Measurements from ENCODE around the gene CARS1.
"Not testable (repeated sequence)": the region's sequence is repeated elsewhere in the genome, so short reads cannot be mapped to it uniquely, and the experiment has no call there.

Gene CARS1

DNA sequence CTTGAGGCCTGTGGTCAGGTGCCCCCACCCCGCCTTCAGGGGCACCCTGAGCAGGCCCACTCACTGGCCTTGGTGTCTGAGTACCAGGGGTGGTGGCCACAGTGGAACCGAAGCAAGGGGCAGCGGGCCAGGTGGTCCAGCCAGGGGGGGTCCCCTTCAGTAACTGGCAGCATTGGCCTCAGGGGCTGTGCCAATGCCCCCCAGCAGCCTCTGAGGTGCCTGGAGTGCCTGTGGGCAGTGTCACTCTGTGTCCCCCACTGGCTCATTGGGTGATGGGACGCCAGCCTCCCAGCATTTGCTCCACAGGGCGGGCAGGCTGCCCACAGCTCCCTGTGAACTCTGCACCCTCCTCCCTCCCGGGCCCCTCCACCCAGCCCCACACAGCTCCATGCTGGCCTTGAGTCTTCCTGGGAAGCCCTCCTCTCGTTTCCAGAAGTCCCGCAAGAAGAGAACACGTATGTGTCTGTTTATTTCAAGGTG lies 29.5 kb upstream of the CARS1 start:
- in situ Hi-C loops (cut with HindIII; ENCODE audit: low pct_unique_long_range_greater_than_20kb, low sequenced_read_pairs): no loop called here
- no peak for TF ChIP-seq JUND (IDR thresholded peaks at IDR 0.05; ENCODE audit: low read depth)
- no peak for DNase-seq (ENCODE audit: low read depth in 1 of 2, low spot score in 1 of 2)

GRCh38 chr11:3086114-3086513 lies 28.9 kb upstream of the CARS1 start:
- TF ChIP-seq JUND (IDR thresholded peaks at IDR 0.05; ENCODE audit: low read depth): no peak
- in situ Hi-C loops (cut with HindIII; ENCODE audit: low pct_unique_long_range_greater_than_20kb, low sequenced_read_pairs): no loop called here
- no peak for DNase-seq (ENCODE audit: low read depth in 1 of 2, low spot score in 1 of 2)

DNA sequence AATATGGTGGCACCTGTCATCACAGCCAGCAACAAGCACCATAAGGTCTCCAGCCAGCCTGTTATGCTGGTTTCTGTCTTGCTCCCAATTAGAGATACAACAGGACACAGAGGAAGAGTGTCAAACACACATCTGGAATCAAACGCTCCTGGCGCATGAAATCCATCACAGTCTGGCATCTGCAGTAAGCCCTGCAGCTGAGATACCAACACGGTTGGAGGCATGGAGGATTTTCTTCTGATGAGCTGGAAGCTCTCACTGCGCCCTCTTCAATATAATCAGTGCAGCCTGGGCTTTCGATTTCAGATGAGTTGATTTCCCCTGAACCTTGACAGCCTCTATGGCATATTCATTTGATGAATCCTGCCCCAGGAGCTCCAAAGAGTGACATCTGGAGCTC lies 27.8 kb upstream of the CARS1 start:
- in situ Hi-C loops (cut with HindIII; ENCODE audit: low pct_unique_long_range_greater_than_20kb, low sequenced_read_pairs): no loop called here
- no peak for DNase-seq (ENCODE audit: low read depth in 1 of 2, low spot score in 1 of 2)
- TF ChIP-seq JUND (IDR thresholded peaks at IDR 0.05; ENCODE audit: low read depth): no peak

DNA sequence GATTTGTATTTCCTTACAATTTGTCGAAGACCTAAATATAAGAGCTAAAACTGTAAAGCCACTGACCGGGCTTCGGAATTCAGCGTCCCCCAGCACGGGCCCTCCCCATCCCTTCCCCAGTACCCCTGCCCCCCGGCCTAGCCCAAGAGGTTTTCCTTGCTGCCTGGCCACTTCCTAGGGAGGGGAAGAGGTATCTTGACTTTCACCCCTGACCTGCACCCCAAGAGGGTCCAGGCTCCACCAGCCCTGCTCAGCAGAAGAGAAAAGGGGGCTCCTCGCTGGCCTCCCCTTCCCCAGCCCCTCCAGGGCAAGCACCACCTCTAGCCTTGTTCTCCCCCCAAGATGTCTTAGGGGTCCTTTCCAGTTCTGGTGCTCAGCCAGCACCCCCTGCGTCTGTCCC lies 26.1 kb upstream of the CARS1 start:
- TF ChIP-seq JUND (IDR thresholded peaks at IDR 0.05; ENCODE audit: low read depth): no peak
- DNase-seq (ENCODE audit: low read depth in 1 of 2, low spot score in 1 of 2): no peak
- in situ Hi-C loops (cut with HindIII; ENCODE audit: low pct_unique_long_range_greater_than_20kb, low sequenced_read_pairs): no loop called here

GRCh38 chr11:3081386-3081751 lies 24.1 kb upstream of the CARS1 start:
- in situ Hi-C loops (cut with HindIII; ENCODE audit: low pct_unique_long_range_greater_than_20kb, low sequenced_read_pairs): no loop called here
- TF ChIP-seq JUND (IDR thresholded peaks at IDR 0.05; ENCODE audit: low read depth): no peak
- no peak for DNase-seq (ENCODE audit: low read depth in 1 of 2, low spot score in 1 of 2)

GRCh38 chr11:3080733-3081385 lies 23.6 kb upstream of the CARS1 start:
- no peak for DNase-seq (ENCODE audit: low read depth in 1 of 2, low spot score in 1 of 2)
- in situ Hi-C loops (cut with HindIII; ENCODE audit: low pct_unique_long_range_greater_than_20kb, low sequenced_read_pairs): no loop called here
- TF ChIP-seq JUND (IDR thresholded peaks at IDR 0.05; ENCODE audit: low read depth): no peak

GRCh38 chr11:3080104-3080503 lies 22.9 kb upstream of the CARS1 start:
- in situ Hi-C loops (cut with HindIII; ENCODE audit: low pct_unique_long_range_greater_than_20kb, low sequenced_read_pairs): no loop called here

DNA sequence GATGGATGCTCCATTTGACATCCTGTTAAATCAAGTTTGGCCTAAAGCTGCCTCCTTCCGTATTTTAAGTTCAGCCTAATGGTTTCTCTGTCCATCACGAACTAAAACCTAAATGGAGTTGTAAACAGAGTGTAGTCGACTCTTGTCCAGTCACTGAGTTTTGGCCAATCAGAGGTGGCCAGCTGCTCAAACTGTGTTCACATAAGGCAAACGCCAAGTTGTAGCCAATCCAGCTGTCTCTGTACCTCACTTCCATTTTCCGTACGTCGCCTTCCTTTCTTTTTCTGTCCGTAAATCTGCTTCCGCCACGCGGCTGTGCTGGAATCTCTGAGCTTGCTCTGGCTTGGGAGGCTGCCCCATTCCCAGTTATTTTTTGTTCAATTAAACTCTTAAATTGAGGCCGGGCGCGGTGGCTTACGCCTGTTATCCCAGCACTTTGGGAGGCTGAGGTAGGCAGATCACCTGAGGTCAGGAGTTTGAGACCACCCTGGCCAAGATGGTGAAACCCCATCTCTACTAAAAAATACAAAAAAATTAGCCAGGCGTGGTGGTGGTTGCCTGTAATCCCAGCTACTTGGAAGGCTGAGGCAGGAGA lies 20.7 kb upstream of the CARS1 start:
- in situ Hi-C loops (cut with HindIII; ENCODE audit: low pct_unique_long_range_greater_than_20kb, low sequenced_read_pairs): no loop called here
- DNase-seq (ENCODE audit: low read depth in 1 of 2, low spot score in 1 of 2): no peak
- no peak for TF ChIP-seq JUND (IDR thresholded peaks at IDR 0.05; ENCODE audit: low read depth)

More at GRCh38 chr11:3080104-3080503, 22.9 kb upstream of the CARS1 start:
- DNase-seq (ENCODE audit: low read depth in 1 of 2, low spot score in 1 of 2): no peak
- no peak for TF ChIP-seq JUND (IDR thresholded peaks at IDR 0.05; ENCODE audit: low read depth)

DNA sequence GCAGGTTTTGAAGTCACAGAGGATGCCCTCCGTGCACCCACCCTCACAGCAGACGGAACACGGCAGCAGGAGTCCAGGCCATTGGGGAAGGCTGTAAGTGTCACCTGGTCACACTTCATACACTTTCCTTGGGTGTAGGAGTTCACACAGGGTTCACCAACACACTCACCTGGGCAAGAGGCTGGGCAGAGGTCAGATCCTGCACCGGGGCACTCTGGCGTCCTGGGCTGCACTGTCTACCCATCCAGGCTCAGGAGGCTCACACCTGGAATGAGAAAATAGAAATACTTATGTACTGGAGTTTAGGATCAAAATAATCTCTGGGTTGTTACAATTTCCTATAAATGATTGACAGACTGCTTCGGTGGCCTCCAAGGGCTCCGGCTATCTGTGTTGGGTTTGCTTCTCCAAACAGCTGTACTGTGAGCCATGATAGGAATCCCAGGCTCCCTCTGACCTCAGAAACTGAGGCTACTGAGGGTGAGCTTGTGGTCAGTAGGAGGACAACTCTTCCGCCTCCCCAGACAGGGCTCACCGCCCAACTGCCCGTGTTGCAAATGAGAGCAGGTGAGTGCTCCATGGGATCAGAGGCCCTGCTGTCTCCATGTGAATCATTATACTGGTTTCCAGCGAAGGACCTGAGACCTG lies 20.1 kb upstream of the CARS1 start:
- in situ Hi-C loops (cut with HindIII; ENCODE audit: low pct_unique_long_range_greater_than_20kb, low sequenced_read_pairs): no loop called here
- DNase-seq (ENCODE audit: low read depth in 1 of 2, low spot score in 1 of 2): no peak
- no peak for TF ChIP-seq JUND (IDR thresholded peaks at IDR 0.05; ENCODE audit: low read depth)

DNA sequence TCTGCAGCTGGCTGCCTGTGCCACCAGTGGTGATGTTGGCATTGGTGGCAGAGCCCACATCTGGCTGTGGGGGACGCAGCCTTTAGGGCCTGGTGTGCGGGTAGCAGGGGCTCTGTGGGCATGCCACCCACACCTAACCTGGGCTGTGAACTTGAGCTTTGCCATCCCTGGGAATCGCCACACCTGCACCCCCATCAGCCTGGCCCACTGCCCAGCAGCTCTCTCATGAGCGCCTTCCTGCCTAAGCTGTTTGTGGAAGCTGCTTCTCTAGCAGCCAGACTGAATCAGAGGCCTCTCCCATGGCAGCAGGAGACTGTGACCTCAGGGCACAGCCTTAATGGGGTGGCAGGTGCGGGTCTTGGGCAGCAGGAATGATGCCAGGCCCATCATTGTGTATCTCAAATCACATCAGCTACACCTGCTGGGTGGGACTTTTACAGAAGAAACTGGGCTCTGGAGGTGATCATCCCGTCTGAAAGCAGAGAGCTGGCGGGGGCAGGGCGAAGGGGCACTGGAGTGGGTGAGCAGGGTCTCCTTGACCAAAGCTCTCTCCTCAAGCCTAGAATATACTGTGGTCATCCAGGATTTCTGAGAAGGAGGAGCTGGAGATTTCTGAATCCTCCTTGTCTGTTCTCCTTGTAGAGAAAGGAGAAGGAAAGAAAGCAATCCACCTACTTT lies 17.8 kb upstream of the CARS1 start:
- DNase-seq (ENCODE audit: low read depth in 1 of 2, low spot score in 1 of 2): no peak
- TF ChIP-seq JUND (IDR thresholded peaks at IDR 0.05; ENCODE audit: low read depth): no peak
- in situ Hi-C loops (cut with HindIII; ENCODE audit: low pct_unique_long_range_greater_than_20kb, low sequenced_read_pairs): no loop called here

DNA sequence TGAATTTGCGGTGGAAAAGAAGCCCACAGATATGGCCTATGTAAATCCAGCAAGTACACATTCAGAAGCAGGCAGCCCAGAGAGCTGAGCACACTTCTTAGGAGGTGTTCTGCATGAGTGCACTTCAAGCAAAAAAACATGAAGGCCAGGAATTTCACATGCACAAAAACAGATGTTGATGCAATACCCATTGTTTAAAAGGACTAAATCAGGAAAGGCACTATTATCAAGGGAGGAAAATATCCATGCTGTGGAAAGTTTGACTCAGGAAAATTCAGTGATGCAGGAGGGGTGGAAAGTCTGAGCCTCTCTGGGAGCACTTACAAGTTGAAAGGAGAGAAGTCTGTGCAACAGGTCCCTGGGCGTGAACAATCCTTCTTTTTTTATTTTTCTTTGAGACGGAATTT lies 15.8 kb upstream of the CARS1 start:
- no peak for DNase-seq (ENCODE audit: low read depth in 1 of 2, low spot score in 1 of 2)
- no peak for TF ChIP-seq JUND (IDR thresholded peaks at IDR 0.05; ENCODE audit: low read depth)
- in situ Hi-C loops (cut with HindIII; ENCODE audit: low pct_unique_long_range_greater_than_20kb, low sequenced_read_pairs): no loop called here

- no peak for DNase-seq (ENCODE audit: low read depth in 1 of 2, low spot score in 1 of 2)
- in situ Hi-C loops (cut with HindIII; ENCODE audit: low pct_unique_long_range_greater_than_20kb, low sequenced_read_pairs): no loop called here
- no peak for TF ChIP-seq JUND (IDR thresholded peaks at IDR 0.05; ENCODE audit: low read depth)
These were observed 12.2 kb upstream of the CARS1 start for GRCh38 chr11:3069425-3069824.

DNA sequence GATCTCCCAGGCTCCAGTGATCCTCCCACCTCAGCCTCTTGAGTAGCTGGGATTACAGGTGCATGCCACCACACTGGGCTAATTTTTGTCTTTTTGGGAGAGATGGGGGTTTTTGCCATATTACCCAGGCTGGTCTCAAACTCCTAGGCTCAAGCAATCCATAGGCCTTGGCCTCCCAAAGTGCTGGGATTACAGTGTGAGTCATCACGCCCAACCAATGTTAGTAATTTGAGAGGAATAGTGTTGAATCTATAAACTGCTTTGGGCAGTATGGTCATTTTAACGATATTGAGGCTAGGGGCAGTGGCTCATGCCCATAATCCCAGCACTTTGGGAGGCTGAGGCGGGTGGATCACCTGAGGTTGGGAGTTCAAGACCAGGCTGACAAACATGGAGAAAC lies 9.1 kb upstream of the CARS1 start:
- in situ Hi-C loops (cut with HindIII; ENCODE audit: low pct_unique_long_range_greater_than_20kb, low sequenced_read_pairs); DNase-seq (ENCODE audit: low read depth in 1 of 2, low spot score in 1 of 2): not testable (repeated sequence)

- DNase-seq (ENCODE audit: low read depth in 1 of 2, low spot score in 1 of 2); in situ Hi-C loops (cut with HindIII; ENCODE audit: low pct_unique_long_range_greater_than_20kb, low sequenced_read_pairs): not testable (repeated sequence)
These were observed 7.5 kb upstream of the CARS1 start for GRCh38 chr11:3064709-3065108.

GRCh38 chr11:3063876-3064275 lies 6.7 kb upstream of the CARS1 start:
- DNase-seq (ENCODE audit: low read depth in 1 of 2, low spot score in 1 of 2); in situ Hi-C loops (cut with HindIII; ENCODE audit: low pct_unique_long_range_greater_than_20kb, low sequenced_read_pairs): not testable (repeated sequence)

DNA sequence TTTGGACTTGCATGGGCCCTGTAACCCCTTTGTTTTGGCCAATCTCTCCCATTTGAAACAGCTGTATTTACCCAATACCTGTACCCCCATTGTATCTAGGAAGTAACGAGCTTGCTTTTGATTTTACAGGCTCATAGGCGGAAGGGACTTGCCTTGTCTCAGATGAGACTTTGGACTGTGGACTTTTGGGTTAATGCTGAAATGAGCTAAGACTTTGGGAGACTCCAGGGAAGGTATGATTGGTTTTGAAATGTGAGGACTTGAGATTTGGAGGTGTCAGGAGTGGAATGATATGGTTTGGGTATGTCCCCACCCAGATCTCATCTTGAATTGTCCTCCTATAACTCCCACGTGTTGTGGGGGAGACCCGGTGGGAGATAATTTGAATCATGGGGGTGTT lies 6.2 kb upstream of the CARS1 start:
- in situ Hi-C loops (cut with HindIII; ENCODE audit: low pct_unique_long_range_greater_than_20kb, low sequenced_read_pairs); DNase-seq (ENCODE audit: low read depth in 1 of 2, low spot score in 1 of 2): not testable (repeated sequence)
